AG08395 (cell line): ENCODE results near the gene NAXE.
"Not testable (repeated sequence)": the region's sequence is repeated elsewhere in the genome, so short reads cannot be mapped to it uniquely, and the experiment has no call there.

Source experiments
- DNase-seq: peaks from one replicate; pipeline ENCODE4 v3.0.0; 2012; ENCODE audit warnings: mixed read lengths, low spot score

NAXE gene

GRCh38 chr1:156623946-156624813 lies 32.6 kb downstream of the NAXE start:
- DNase-seq = no peak

GRCh38 chr1:156624814-156625435 lies 33.3 kb downstream of the NAXE start:
- DNase-seq = no peak

GRCh38 chr1:156625436-156626078 lies 34.0 kb downstream of the NAXE start:
- peak; percentile 42 for DNase-seq

- no peak for DNase-seq
Observed at GRCh38 chr1:156626079-156626438, 34.5 kb downstream of the NAXE start.

- peak; percentile 47 for DNase-seq
Observed at GRCh38 chr1:156627313-156627880, 35.8 kb downstream of the NAXE start.

- no peak for DNase-seq
Observed at GRCh38 chr1:156629823-156630449, 38.4 kb downstream of the NAXE start.

- DNase-seq = not testable (repeated sequence)
Observed at GRCh38 chr1:156631152-156631551, 39.6 kb downstream of the NAXE start.

GRCh38 chr1:156632355-156632754 lies 40.8 kb downstream of the NAXE start:
- DNase-seq = no peak

- DNase-seq = no peak
Observed at GRCh38 chr1:156638189-156638985, 46.8 kb downstream of the NAXE start.

- no peak for DNase-seq
Observed at GRCh38 chr1:156639601-156640101, 48.1 kb downstream of the NAXE start.

GRCh38 chr1:156640842-156641706 lies 49.5 kb downstream of the NAXE start:
- DNase-seq = no peak

- DNase-seq = peak; percentile 32
Observed at GRCh38 chr1:156641761-156642264, 50.2 kb downstream of the NAXE start, which contains the start of gene BCAN. Gene BCAN (plus strand): TSS chr1:156642117. CDS start chr1:156646055, 3,938 bp downstream.

- no peak for DNase-seq
Observed at GRCh38 chr1:156642265-156643048, 50.9 kb downstream of the NAXE start.

GRCh38 chr1:156643049-156643777 lies 51.6 kb downstream of the NAXE start:
- no peak for DNase-seq

GRCh38 chr1:156643778-156644092 lies 52.2 kb downstream of the NAXE start:
- DNase-seq = no peak
